GM18511 (cell line): ENCODE measurements around the gene SMCR8.
"Not testable (repeated sequence)": the region's sequence is repeated elsewhere in the genome, so short reads cannot be mapped to it uniquely, and the experiment has no call there.

Experiments used
- ATAC-seq: cut with Tn5 transposase; IDR thresholded peaks from one replicate; pipeline ENCODE4 v1.9.1; 2021; ENCODE audit warnings: mild to moderate bottlenecking, moderate library complexity; ENCODE audit not compliant: unreplicated experiment

The SMCR8 gene

DNA sequence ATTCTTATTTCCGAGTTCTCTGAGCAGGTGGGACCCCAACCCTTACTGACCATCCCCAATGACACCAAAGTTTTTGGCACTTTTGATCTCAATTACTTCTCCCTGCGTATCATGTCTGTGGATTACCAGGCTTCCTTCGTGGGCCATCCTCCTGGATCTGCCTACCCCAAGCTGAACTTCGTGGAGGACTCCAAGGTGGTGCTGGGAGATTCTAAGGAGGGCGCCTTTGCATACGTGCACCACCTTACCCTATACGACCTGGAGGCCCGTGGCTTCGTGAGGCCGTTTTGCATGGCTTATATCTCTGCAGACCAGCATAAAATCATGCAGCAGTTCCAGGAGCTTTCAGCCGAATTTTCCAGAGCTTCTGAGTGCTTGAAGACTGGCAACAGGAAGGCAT, 868 bp downstream of the SMCR8 start:
- no peak for ATAC-seq

DNA sequence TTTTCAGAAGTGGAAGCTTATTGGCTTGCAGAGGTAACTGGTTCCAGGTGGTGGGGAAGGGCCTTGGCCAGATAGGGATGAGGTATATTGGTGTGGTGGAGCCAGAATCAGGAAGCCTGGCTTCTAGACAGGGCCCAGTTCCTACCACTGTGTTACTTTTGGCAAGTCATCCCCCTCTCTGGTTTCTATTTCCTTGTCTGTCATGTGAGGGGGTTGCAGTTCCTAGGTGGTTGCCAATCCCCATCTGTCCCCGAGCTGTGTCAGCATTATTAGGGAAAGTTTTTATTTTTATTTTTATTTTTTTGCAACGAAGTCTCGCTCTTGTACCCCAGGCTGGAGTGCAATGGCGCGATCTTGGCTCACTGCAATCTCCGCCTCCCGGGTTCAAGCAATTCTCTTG, 3.0 kb downstream of the SMCR8 start:
- ATAC-seq, result no peak

DNA sequence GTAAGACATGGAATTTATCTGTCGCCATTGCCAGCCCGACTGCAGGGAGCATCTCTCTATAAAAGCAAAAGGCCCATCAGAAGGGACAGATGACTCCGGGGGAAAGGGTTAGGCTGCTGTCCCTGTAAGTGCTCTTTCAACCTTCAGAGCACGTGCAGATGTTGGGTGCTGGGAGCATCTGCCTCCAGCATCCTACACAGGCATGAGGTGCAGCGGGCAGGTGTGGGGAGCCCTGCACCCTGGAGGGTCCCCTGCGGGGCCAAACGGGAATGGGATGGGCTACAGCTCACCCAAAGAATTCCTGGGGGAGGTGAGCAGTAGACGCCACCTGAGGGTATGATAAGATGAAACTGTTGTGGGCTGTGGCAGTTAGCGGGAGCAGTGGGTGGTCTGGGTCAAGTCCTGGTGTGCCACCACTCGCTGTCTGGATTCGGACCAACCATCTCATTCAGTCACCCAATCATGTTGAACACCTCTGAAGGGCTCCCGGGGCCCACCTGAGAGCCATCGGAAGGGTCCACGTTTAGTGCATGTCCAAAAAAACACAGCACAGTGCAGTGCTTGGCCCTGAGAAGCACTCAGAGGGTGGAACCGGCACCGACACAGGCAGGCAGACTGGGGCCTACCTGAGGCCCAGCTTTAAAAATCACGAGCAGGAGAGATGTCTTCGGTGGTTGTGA, 3.8 kb downstream of the SMCR8 start:
- ATAC-seq, result no peak

DNA sequence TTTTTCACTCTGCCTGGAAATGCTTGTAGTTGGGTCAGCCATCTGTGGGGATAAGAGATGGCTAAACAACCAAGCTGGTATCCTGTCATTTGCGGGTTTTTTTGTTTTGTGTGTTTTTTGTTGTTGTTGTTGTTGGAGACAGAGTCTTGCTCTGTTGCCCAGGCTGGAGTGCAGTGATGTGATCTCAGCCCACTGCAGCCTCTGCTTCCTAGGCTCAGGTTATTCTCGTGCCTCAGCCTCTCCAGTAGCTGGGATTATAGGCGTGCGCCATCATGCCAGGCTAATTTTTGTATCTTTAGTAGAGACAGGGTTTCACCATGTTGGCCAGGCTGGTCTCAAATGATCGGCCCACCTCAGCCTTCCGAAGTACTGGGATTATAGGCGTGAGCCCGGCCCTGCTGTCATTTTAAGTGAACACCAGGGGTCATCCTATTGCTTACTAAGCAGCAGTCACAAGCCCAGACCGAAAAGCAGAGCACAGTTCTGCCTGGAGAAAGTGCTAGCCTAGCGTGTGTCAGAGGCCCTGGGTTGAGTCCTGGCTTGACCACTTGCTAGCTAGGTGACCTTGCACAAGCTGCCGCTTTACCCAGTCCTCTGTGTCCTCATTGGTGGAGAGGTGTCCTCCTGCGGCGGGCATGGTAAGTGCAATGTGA, 4.6 kb downstream of the SMCR8 start:
- no peak for ATAC-seq

DNA sequence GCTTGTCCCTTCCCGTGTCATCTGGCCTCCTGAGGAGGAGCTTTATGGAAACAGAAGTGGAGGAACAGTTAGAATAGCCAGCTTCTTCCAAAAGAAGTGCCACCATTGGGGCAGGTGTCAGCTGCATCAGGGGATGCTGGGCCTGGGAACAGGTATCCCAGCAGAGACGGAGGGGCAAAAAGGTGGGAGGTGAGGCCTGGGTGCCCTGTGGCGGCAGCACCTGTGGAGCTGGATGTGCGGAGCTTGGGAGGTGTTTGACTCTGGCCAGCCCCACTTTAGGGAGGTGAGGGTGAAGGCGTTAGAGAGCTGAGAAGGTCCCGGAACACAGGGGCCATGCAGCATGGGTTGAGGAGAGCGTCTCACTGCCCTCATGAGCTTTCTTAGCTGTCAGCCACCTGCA, 5.2 kb downstream of the SMCR8 start:
- ATAC-seq, result no peak

DNA sequence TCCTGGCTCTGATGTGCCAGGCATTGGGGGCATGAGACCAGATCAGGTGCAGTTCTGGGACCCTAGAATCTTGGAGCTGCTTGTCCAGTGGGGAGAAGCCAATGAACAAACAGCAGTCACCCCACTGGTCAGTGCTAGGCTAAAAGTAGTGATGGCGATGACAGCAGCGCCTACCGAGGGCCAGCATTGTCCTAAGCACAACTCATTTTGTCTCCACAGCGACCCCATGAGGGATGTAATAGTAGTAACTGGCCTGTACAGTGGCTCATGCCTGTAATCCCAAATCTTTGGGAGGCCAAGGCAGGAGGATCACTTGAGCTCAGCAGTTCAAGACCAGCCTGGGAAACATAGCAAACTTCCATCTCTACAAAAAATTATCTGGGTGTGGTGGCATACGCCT, 6.2 kb downstream of the SMCR8 start:
- no peak for ATAC-seq

DNA sequence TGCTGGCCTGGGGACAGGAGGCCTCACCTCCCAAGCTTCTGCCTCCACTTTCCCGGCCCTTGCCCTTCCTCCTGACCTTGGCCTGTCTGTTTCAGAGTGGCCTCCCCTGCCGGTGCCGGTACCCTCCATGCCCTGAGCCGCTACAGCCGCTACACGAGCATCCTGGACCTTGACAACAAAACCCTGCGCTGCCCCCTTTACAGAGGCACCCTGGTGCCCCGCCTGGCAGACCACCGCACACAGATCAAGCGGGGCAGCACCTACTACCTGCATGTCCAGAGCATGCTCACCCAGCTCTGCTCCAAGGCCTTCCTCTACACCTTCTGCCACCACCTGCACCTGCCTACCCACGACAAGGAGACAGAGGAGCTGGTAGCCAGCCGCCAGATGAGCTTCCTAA, 7.4 kb downstream of the SMCR8 start:
- ATAC-seq, result no peak

DNA sequence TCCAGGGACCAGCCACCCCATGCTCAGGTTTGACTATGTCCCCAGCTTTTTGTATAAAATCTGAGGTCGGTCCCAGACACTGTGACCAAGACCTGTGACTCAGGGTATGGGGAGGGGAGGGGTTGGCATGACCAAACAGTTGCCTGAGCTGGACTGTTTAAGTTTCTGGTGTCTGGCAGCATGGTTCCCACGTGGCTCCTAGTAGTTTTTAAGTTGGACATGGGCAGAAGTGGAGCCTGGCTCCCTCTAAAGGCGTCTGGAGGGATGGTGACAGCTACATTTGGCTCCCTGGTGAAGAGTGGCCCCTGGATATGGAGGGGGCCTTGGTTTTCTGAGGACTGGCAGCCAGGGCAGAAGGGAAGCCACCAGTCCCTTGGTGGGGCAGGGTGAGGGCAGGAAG, 7.9 kb downstream of the SMCR8 start:
- ATAC-seq, result no peak

DNA sequence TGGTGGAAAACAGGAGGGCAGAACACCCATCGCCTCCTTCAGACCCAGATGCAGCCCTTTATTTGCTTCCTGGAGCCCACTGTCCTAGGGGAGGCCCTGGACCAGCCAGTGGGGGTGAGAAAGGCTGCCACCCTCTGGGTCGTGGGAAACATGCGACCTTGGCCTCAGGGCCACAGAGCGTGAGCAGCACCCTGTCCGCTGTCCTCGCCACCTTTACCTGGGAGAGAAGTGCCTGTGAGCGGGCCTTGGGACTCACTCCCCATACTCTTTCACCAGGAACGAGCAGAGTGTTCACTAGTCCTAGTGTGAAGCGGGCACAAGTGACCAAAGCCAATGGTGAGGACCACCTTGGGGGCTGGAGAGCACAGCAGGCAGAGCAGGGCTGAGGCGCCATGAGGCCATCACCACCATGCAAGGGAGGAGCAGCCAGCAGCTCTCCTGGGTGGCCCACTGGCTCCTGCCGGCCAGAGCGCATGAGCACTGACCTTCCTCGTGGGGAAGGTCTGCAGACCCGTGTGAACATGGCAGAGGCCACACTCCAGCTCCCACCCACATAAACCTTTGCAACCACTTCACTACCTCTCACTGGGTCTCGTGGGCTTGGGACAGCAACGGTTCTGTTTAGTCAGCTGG, 8.5 kb downstream of the SMCR8 start:
- ATAC-seq, result no peak

DNA sequence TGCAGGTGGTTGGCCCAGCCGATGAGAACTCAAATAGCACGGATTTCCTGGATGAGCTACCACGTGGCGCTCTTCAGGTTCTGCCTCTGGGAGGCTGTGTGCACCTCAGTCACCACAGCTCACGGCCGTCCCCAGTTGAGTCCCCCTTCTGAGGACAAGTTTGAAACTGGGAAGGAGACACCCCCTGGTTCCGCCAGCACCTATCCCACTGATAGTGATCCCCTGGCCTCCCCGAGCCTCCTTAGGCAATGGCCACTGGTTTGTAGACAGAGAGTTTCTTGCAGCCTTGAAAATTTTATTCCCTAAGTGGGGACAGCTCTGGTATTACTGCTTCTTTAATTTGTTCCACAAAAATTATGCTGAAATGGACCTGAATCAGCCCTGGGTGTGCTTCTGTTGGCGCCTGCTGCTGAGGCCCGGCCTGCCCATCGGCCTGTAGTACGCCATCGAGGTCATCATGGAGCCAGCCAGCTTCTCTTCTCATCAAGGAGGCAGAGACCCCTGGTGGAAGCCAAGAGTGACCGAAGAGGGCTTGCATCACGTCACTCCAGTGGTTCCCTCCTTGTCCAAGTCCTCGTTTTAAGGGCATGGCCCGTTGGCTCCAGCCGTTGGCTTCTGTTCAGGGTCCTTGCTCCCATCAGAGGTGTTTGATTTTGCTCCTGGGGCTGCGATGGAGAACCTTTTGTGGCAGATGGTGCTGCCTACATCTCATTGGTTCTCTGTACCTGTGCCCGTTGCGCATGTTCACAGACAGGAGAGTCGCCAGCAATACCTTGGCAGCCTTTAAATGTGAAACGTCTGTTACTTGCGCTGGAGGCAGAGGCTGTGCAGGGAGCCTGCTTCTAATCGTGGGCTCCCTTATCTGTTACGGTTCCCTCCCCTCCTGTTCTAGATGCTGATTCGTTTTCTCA, 9.3 kb downstream of the SMCR8 start:
- ATAC-seq, result no peak

DNA sequence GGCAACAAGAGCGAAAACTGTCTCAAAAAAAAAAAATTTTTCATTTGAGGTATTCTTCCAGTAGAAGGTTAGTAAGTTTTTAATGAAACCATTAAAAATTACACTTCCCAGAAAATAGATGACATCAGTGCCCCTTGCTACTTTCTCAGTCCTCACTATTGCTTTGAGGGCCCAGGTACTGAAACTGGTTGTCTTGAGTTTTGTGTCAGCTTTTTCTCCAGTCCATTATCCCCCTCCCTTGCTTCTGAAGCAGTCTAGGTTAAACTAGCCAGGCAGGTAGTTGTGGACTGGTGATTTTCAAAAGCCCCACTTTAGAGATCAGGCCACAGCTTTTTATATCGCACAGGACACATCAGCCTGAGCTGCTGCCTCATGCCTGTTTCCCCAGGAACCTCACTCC, 10.9 kb downstream of the SMCR8 start:
- ATAC-seq, result no peak

DNA sequence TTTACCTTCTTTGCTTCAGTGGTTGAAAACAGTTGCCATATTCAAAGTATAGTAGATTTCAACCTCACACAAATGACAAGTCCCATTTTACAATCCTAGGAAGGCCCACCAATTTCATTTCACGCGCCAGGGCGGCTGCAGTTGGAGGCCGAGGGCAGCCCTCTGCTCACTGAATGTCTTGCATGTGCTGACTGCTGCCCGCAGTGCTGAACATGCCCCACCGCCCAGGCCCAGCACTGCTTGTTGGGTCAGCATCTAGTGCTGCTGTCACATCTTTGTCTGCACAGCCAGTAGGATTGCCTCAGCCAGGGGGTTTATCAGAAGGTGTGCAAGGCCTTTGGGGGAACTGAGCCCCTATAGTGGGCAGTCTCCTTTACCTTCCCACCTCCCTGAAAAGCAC, 11.5 kb downstream of the SMCR8 start:
- no peak for ATAC-seq

DNA sequence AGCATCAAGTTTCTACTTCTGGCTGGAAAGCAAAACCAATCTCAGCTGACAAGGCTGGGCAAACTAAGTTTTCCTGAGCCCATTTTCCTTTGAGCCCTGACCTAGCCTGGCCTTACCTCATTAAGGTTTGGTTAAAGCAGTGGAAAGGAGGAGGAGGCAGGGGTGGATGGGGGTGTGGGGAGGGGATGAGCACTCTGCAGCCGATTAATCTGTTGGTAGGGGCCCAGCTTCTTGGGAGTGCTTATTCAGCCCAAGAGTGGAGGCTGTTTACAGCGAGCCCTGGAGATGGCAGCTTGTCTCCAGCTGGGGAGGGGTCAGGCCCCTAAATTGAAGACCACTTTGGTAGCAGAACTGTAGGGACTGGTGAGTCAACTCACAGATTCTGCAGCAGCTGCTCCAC, 12.0 kb downstream of the SMCR8 start:
- ATAC-seq, result no peak

DNA sequence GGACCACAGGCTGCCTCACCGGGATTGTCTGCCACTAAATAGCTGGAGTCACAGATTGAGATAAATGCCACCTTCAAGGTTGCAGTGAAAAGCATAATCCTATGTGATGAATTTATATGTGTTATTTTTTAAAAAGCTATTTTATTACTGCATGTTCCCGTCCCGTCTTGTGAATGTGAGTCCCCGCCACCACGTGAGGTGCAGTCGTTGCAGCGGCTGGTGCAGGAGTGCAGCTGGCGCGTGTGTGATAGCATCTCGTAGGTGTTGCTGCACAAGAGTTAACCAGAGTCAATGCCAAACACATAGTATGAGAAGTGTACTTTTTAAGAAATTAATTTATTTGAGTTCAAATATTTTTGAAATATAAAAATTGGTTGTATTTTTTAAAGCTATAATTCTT, 12.5 kb downstream of the SMCR8 start:
- ATAC-seq, result no peak

DNA sequence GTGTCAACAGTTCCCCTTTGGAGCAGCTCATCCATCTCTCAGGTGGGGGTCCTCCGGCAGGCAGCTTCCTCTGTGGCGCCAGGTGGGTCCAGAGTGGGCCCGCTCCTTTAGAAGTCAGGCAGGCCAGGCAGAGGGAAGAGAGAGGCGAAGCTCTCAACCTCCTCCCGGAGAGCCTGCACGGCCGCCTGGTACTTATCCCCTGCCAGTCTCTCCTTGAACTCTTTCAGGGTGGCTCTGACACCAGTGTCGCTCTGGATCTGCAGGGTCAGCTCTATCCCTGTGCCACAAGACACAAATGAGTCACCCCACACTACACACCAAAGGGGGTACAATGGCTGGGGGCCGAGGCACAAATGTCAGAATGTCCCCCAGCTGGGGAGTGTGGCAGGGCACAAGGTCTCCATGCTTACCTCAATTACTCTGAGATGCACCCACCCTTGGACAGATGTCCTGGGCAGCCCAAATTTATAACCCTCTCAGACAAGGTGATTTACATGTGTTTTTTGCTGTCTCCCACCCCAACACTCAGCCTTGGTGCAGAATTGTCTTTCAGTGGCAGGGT, 13.6 kb downstream of the SMCR8 start:
- no peak for ATAC-seq

DNA sequence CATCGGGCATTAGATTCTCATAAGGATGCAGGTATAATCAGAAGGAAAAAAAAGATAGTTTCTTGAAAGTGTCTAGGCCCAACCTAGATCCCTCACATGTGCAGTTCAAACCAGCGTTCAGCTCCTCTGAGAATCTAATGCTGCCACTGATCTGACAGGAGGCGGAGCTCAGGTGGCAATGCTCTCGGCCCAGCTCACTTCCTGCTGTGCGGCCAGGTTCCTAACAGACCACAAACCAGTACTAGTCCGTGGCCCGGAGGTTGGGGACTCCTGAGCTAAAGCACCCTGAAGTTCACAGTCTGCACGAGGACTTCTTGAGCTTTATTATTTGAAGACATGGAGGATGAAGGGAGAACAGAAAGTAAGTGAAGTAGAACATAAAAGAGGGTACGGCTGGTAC, 16.8 kb downstream of the SMCR8 start:
- no peak for ATAC-seq

DNA sequence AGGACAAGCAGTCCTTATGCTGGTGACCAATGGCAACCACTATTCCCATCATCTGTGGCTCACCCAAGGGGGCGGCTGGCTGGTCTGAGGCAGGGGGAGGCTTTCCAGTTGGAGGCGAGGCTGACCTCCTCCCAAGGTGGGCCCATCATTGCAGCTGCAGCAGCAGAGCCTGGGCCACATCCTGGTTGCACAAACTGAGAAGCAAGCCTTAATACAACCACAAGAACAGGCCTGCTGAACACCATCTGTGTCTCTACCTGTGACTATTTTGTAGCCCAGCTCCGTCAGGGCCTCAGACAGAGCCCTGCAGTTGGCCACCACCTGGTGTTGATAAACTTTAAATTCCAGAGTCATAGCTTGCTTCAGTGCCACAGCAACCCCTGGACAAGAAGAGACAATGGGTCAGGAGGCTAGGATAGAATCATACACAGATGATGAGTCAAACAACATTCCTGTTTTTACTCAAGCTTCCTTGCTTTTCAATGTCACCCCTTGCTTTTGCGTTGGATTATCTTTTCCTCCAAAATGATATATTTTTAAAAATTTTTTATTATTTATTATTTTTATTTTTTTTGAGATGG, 17.9 kb downstream of the SMCR8 start:
- no peak for ATAC-seq

DNA sequence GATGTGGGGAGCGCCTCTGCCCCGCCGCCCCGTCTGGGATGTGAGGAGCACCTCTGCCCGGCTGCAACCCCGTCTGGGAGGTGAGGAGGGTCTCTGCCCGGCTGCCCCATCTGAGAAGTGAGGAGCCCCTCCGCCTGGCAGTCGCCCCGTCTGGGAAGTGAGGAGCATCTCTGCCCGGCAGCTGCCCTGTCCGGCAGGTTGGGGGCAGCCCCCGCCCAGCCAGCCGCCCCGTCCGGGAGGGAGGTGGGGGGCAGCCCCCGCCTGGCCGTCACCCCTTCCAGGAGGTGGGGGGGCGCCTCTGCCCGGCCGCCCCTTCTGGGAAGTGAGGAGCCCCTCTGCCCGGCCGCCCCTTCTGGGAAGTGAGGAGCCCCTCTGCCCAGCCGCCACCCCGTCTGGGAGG, 23.1 kb downstream of the SMCR8 start:
- ATAC-seq, result not testable (repeated sequence)

DNA sequence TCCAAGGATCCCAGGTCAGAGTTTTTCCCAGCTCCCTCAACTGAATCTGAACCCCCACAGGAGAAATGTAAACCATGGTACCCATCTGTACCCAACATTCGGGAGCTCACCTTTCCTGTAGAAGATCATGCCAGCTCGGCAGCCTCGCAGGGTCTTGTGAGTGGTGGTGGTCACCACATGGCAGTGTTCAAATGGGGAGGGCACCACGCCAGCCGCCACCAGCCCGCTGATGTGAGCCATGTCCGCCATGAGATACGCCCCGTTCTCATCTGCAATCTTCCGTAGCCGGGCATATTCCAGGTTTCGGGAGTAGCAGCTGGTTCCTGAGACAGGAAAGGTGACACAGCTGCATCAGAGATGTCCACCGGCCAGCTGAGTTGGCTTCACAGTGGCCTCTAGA, 24.8 kb downstream of the SMCR8 start:
- no peak for ATAC-seq

DNA sequence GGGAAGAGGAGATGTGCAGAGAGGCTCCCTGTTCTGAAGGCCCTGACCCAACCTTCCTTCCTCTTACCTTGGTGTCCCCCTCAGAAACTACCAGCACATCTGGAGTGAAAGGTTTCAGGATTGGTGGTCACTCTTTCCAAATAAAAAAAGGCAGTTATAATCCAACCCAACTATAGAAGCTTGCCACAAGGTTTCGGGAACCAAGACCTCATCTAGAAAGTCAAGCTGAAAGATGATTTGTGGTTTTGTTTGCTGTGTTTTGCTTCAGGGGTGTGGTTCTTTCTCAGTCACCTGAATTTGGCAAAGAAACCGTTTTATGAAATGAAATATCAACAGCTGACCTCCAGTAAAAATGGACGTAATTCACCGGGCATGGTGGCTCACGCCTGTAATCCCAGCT, 28.9 kb downstream of the SMCR8 start:
- ATAC-seq, result no peak

DNA sequence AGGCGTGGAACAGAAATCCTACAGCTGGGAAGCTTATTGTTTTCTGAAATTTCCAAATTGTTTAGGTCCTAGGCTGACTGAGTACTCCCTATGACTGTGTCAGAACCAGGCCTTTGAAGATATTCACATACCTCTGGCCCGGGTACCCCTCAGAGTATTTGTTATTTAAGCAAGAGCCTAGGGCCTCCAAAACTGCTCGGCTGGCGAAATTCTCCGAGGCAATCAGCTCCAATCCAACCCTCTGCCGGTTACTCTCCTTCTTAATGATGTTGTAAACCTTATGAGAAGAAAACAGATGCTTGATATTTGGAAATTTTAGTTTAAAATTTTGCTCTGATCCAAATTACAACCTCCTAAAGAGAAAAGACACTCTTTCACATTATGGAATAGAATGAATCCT, 38.4 kb downstream of the SMCR8 start:
- ATAC-seq, result no peak
